Gastroesophageal sphincter (tissue), 4 donors: Measurements from ENCODE around the gene DPP7. TPM values are rescaled to one million over a fixed set of nuclear protein-coding genes. Genes with fewer than 3 reads are reported as not detected.

ENCODE experiments used
- ATAC-seq: fragments of 150-250 bp; one replicate; pipeline ENCODE4 v1.9.1; 2016; ENCODE audit warnings: mild to moderate bottlenecking, moderate library complexity
- H3K27ac ChIP-seq, 4 donors: fragments of 200-600 bp; sonication (generic) in 3 of 4; 1 replicate in 3 of 4; 2 replicates in 1 of 4; pipeline ENCODE4 v1.5.1; 2016 to 2019
- H3K27me3 ChIP-seq: fragments of 200-600 bp; sonication (generic); one replicate; pipeline ENCODE4 v1.5.1; 2019
- H3K36me3 ChIP-seq, 2 donors: fragments of 200-600 bp; sonication (generic); one replicate each; pipeline ENCODE4 v1.5.1; 2019; ENCODE audit warnings: control low read depth in 1 of 2
- H3K4me1 ChIP-seq, 3 donors: fragments of 200-600 bp; sonication (generic); 1 replicate in 2 of 3; 2 replicates in 1 of 3; pipeline ENCODE4 v1.5.1; 2016 to 2019; ENCODE audit warnings: control low read depth in 2 of 3
- H3K4me3 ChIP-seq, 2 donors: fragments of 200-600 bp; sonication (generic); one replicate each; pipeline ENCODE4 v1.5.1; 2019; ENCODE audit warnings: mild to moderate bottlenecking in 1 of 2, moderate library complexity in 1 of 2
- H3K9me3 ChIP-seq, 3 donors: fragments of 200-600 bp; sonication (generic); one replicate each; pipeline ENCODE4 v1.5.1; 2017 to 2019; ENCODE audit warnings: control low read depth in 2 of 3
- EP300 ChIP-seq: sonication (generic); formaldehyde crosslinking; IDR thresholded peaks from one replicate; pipeline ENCODE4 v1.6.1; 2017; ENCODE audit warnings: antibody characterized with exemption, mild to moderate bottlenecking
- POLR2A ChIP-seq, 2 donors: fragments of 450-650 bp; IDR thresholded peaks; one replicate each; pipeline ENCODE4 v1.6.1; 2017; ENCODE audit warnings: antibody characterized with exemption in 2 of 2, mild to moderate bottlenecking in 2 of 2, moderate library complexity in 1 of 2
- POLR2AphosphoS5 ChIP-seq: sonication (generic); formaldehyde crosslinking; IDR thresholded peaks from one replicate; pipeline ENCODE4 v1.6.1; 2017; ENCODE audit warnings: antibody characterized with exemption
- WGBS, 2 donors: methylation state at CpG; one replicate each; pipeline ENCODE4 v1.1.5; 2018; ENCODE audit warnings: low coverage in 1 of 2; 5-methylcytosine and 5-hydroxymethylcytosine counted together
- total RNA-seq, 4 donors: library from RNA; depleted of rRNA; stranded (reverse); fragments of >200 nt; gene quantifications; one replicate each; pipeline ENCODE4 v1.1.0, GENCODE V29; 2016
- TF ChIP-seq, protein P1 (sequence below), 4 experiments: fragments of 200-600 bp in 2 of 4; fragments of 450-650 bp in 2 of 4; sonication (generic) in 1 of 4; IDR thresholded peaks; one replicate each; pipeline ENCODE4 v1.5.1; 2017 to 2019; ENCODE audit warnings: antibody characterized with exemption in 4 of 4, mild to moderate bottlenecking in 2 of 4, moderate library complexity in 2 of 4

The DPP7 gene
- total RNA-seq, 4 donors from 2014 or later = 74.5 to 124 (median 111) TPM

- TF ChIP-seq, protein P1, sequence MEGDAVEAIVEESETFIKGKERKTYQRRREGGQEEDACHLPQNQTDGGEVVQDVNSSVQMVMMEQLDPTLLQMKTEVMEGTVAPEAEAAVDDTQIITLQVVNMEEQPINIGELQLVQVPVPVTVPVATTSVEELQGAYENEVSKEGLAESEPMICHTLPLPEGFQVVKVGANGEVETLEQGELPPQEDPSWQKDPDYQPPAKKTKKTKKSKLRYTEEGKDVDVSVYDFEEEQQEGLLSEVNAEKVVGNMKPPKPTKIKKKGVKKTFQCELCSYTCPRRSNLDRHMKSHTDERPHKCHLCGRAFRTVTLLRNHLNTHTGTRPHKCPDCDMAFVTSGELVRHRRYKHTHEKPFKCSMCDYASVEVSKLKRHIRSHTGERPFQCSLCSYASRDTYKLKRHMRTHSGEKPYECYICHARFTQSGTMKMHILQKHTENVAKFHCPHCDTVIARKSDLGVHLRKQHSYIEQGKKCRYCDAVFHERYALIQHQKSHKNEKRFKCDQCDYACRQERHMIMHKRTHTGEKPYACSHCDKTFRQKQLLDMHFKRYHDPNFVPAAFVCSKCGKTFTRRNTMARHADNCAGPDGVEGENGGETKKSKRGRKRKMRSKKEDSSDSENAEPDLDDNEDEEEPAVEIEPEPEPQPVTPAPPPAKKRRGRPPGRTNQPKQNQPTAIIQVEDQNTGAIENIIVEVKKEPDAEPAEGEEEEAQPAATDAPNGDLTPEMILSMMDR (IDR thresholded peaks at IDR 0.05) = no peak
- TF ChIP-seq POLR2AphosphoS5 (no peak), POLR2A (IDR thresholded peaks at IDR 0.05) (no peak), EP300 (no peak)
- no peaks in the 10 kb centered on the region for H3K27me3 ChIP-seq
- WGBS, 2 donors = no CpG with 5 or more reads among the region's 38 CpGs
- peaks cover 0 to 81% of the 10 kb centered on the region in 2 donors for H3K36me3 ChIP-seq
- H3K27ac ChIP-seq = no peak overlapping the region
- no peaks in the 10 kb centered on the region for H3K9me3 ChIP-seq
- peaks cover 0 to 20% (median 11%) of the 10 kb centered on the region in 3 donors for H3K4me1 ChIP-seq
- H3K4me3 ChIP-seq = no peak overlapping the region
- no peak for ATAC-seq
Observed at GRCh38 chr9:137110147-137110910, 4.2 kb downstream of the DPP7 start.

DNA sequence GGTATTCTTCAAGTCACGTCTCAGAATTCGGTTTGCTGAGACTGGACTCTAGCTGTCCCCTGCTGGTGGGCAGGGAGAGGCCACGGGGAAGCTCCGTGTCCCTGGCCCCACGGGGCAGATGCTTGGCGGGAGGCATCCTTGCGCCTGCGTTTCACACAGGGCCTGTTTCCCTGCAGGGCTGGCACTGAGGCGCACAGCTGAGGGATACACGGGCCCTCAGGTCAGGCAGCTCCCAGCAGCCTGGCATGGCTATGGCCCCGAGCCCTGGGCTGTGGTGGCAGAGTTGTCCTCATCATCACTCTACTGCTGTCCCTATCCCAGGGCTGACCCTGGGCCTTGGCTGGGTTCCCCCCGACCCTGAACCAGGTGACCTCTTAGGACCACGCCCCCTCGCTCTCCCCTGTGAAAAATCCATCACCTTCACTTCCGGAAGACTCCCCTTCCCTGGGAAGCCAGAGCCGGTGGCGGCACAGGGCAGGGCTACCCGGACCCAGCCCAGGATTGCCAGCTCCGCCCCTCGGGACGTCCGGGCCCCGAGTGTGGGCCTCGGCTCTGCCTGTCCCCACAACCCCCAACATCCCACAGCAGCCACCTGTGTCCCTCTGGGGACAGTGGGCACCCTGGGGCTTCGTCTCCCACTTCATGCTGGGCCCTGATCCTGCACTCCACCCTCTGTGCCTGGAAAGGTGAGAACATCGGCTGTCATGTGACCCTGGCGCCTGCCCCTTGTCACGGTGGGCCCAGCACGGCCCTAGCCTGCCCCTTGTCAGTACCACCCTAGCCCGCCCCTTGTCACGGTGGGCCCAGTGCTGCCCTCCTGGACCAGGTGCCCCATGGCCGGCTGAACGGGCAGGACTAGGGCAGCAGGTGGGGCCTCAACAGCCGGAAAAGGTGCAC is 5.0 kb downstream of the DPP7 start:
- Histone ChIP-seq H3K27me3 (no peaks in the 10 kb centered on the region), H3K36me3 (peaks cover 0 to 89% of the 10 kb centered on the region in 2 donors), H3K9me3 (no peaks in the 10 kb centered on the region), H3K27ac (no peak overlapping the region), H3K4me1 (peaks cover 0 to 12% (median 6%) of the 10 kb centered on the region in 3 donors), H3K4me3 (no peak overlapping the region)
- TF ChIP-seq POLR2AphosphoS5 = no peak
- WGBS, 2 donors = 48 to 81% methylated on average over 5 of the region's 34 CpGs
- no peak for ATAC-seq

DNA sequence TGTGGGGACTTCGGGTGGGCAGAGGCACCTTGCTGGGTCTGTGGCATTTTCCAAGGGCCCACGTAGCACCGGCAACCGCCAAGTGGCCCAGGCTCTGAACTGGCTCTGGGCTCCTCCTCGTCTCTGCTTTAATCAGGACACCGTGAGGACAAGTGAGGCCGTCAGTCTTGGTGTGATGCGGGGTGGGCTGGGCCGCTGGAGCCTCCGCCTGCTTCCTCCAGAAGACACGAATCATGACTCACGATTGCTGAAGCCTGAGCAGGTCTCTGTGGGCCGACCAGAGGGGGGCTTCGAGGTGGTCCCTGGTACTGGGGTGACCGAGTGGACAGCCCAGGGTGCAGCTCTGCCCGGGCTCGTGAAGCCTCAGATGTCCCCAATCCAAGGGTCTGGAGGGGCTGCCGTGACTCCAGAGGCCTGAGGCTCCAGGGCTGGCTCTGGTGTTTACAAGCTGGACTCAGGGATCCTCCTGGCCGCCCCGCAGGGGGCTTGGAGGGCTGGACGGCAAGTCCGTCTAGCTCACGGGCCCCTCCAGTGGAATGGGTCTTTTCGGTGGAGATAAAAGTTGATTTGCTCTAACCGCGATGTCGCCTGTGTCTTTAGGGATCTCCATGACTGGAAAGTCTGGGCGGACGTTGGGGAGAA is 5.8 kb downstream of the DPP7 start:
- 100% methylated on average over 1 of the region's 29 CpGs; no CpG with 5 or more reads in 1 of the 2 donors for WGBS, 2 donors
- Histone ChIP-seq H3K36me3 (peaks cover 0 to 97% of the 10 kb centered on the region in 2 donors), H3K27ac (no peak overlapping the region), H3K9me3 (no peaks in the 10 kb centered on the region), H3K27me3 (no peaks in the 10 kb centered on the region), H3K4me3 (no peak overlapping the region), H3K4me1 (peaks cover 0 to 10% (median 5%) of the 10 kb centered on the region in 3 donors)
- ATAC-seq = no peak
- no peak for TF ChIP-seq POLR2A (IDR thresholded peaks at IDR 0.05)
- TF ChIP-seq POLR2AphosphoS5 = no peak
- no peak for TF ChIP-seq EP300
- TF ChIP-seq, protein P1 (IDR thresholded peaks at IDR 0.05) = no peak

- Histone ChIP-seq H3K9me3 (no peaks in the 10 kb centered on the region), H3K36me3 (peaks cover 0 to 100% of the 10 kb centered on the region in 2 donors), H3K4me3 (no peak overlapping the region), H3K4me1 (peaks cover 0 to 3% (median 0%) of the 10 kb centered on the region in 3 donors), H3K27me3 (no peaks in the 10 kb centered on the region), H3K27ac (no peak overlapping the region)
- WGBS, 2 donors = no CpG with 5 or more reads among the region's 17 CpGs
- no peak for ATAC-seq
- TF ChIP-seq, protein P1 (IDR thresholded peaks at IDR 0.05) = no peak
Observed at GRCh38 chr9:137107982-137108381, 6.6 kb downstream of the DPP7 start.

- Histone ChIP-seq H3K9me3 (no peaks in the 10 kb centered on the region), H3K27me3 (no peaks in the 10 kb centered on the region), H3K27ac (no peak overlapping the region), H3K36me3 (peaks cover 0 to 100% of the 10 kb centered on the region in 2 donors), H3K4me3 (no peak overlapping the region), H3K4me1 (no peaks in the 10 kb centered on the region)
- ATAC-seq = no peak
- no CpG with 5 or more reads among the region's 27 CpGs for WGBS, 2 donors
- TF ChIP-seq POLR2AphosphoS5 = no peak
- TF ChIP-seq POLR2A (IDR thresholded peaks at IDR 0.05) = no peak
- TF ChIP-seq EP300 = no peak
- TF ChIP-seq, protein P1 (IDR thresholded peaks at IDR 0.05) = no peak
Observed at GRCh38 chr9:137107312-137107921, 7.1 kb downstream of the DPP7 start.
